HG02938 (cell line): Measurements from ENCODE around the gene PGLYRP4.

Source experiments
- ATAC-seq: cut with Tn5 transposase; IDR thresholded peaks from one replicate; pipeline ENCODE4 v1.9.1; 2021; ENCODE audit warnings: mild to moderate bottlenecking, moderate library complexity; ENCODE audit not compliant: unreplicated experiment

Gene PGLYRP4

DNA sequence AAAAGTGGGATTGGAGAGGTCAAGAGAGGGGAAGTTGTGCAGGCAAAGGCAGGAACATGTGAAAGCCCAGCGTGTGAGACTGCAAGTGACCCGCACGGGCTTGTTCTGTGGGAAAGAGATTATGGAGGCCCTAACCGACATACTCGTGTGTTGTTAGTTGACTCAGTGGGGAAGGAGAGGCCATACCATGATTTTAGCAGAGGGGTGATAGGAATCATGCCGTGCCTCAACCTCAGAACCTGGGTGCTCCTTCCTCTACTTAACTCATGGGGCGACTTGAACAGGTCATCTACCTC is 55.2 kb downstream of the PGLYRP4 start:
- no peak for ATAC-seq

DNA sequence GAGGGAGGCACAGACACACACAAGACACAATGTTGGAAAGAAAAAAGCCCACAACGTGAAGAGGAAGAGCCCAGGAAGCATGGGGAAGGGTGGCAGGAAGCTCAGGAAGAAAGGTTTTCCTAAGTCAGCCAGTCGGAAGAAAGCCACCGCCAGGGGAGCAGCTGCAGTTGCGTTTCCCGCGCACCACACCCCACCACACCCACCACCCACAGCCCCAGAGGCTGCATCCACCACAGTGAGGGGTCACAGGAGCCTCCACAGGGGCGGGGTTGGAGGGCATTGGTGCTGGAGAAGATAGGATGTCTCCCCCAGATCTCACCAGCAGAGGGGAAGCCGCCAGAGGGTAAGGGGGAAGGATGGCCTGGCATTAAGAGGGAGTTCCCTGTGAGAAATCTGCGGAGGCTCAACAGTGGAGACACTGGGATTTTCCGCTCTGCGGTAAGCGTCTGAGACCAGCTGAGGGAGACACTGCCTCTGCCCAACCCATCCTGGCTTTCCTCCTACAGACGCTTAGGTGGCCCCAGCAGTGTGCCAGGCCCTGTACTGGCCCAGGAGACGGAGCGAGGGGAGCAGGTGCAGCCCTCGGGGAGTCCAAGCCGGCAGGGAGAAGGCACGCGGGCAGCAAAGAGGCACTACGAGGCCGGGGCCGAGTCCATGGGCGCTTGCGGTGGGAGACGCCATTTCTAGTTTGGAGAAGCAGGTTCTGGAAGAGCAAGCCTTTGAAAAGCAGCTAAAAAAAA is 55.7 kb downstream of the PGLYRP4 start:
- ATAC-seq = no peak

GRCh38 chr1:153292185-153292584 is 56.5 kb downstream of the PGLYRP4 start:
- no peak for ATAC-seq

DNA sequence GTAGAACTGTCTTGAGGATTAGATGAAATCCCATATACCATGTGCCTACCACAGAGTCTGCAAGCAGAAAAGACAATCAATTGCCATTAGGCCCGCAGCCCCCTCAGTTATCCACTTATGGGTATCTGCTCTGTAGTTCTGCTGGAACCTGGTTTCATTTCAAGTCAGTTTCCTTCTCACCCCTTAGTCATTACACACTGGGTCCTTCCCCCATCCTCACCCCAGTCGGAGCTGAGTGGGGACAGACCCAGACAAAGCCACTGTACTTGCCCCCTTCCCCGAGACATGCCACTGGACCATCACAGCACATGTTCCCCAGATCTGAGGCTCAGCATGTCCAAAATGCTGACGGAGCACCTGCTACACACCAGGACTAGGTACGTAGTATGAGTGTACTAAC is 57.1 kb downstream of the PGLYRP4 start:
- no peak for ATAC-seq

GRCh38 chr1:153288634-153289275 is 59.9 kb downstream of the PGLYRP4 start:
- no peak for ATAC-seq
